Right lobe of liver (tissue), 6 donors: ENCODE results near the gene RPRML. TPM values are rescaled to one million over a fixed set of nuclear protein-coding genes. Genes with fewer than 3 reads are reported as not detected.

Source experiments
- ATAC-seq, 4 donors: fragments of 200-7000 bp; cut with Tn5 transposase; one replicate each; pipeline ENCODE4 v1.9.1; 2020; ENCODE audit warnings: mild to moderate bottlenecking in 4 of 4, moderate library complexity in 4 of 4
- DNase-seq, 3 donors: peaks; one replicate each; pipeline ENCODE4 v3.0.0-alpha.2; 2020
- H3K27ac ChIP-seq, 3 donors: fragments of 200-600 bp; one replicate each; pipeline ENCODE4 v1.8.0; 2022
- H3K27me3 ChIP-seq, 2 donors: fragments of 200-600 bp; one replicate each; pipeline ENCODE4 v1.8.0; 2022
- H3K36me3 ChIP-seq, 4 donors: fragments of 200-600 bp; sonication (generic) in 1 of 4; one replicate each; pipeline versions ENCODE4 v1.5.1 to v1.8.0; 2017 to 2022; ENCODE audit warnings: control low read depth in 1 of 4
- H3K4me1 ChIP-seq, 4 donors: fragments of 200-600 bp; sonication (generic) in 1 of 4; one replicate each; pipeline versions ENCODE4 v1.5.1 to v1.8.0; 2017 to 2022; ENCODE audit warnings: control low read depth in 1 of 4
- H3K4me3 ChIP-seq, 3 donors: fragments of 200-600 bp; one replicate each; pipeline ENCODE4 v1.8.0; 2022
- H3K9me3 ChIP-seq, 4 donors: fragments of 200-600 bp; sonication (generic) in 1 of 4; one replicate each; pipeline versions ENCODE4 v1.5.1 to v1.8.0; 2017 to 2022; ENCODE audit warnings: control low read depth in 1 of 4
- POLR2A ChIP-seq: fragments of 450-650 bp; IDR thresholded peaks from one replicate; pipeline ENCODE4 v1.6.1; 2017; ENCODE audit warnings: antibody characterized with exemption, mild to moderate bottlenecking
- WGBS: methylation state at CpG from one replicate; pipeline ENCODE4 v1.1.6; 2018; ENCODE audit warnings: low coverage, low lambda C conversion rate; ENCODE audit not compliant: insufficient coverage; ENCODE audit errors: missing lambda C conversion rate; 5-methylcytosine and 5-hydroxymethylcytosine counted together
- intact Hi-C, 2 donors: fragments of 100-400 bp; cut with DNase I; formaldehyde crosslinking; loops; one replicate each; pipeline versions ENCODE4 v1.11.2 to v1.14.1; 2022
- total RNA-seq, 6 experiments: library from RNA; depleted of rRNA in 2 of 6; stranded (reverse); fragments of >200 nt in 2 of 6; fragmentation: NEBNext Ultra II Directional in 3 of 6; extraction: Animal tissue kit (Norgen Biotek cat#: 25700) in 3 of 6; gene quantifications; one replicate each; pipeline versions ENCODE4 v1.1.0 to v1.2.4, GENCODE V29; 2016 to 2023
- TF ChIP-seq, protein P1 (sequence below), 4 donors: fragments of 200-600 bp in 3 of 4; fragments of 450-650 bp in 1 of 4; IDR thresholded peaks; one replicate each; pipeline versions ENCODE4 v1.5.1 to v1.8.0; 2016 to 2022; ENCODE audit warnings: antibody characterized with exemption in 4 of 4, mild to moderate bottlenecking in 2 of 4
- donor health status: DM: no; HTN: yes; CAD: no.
- donor health status: DM: no; HTN: no; CAD: no.
- donor health status: DM: no; HTN: no; CAD: no.
- donor health status: DM: no; HTN: yes; CAD: no.
- donor health status: DM: no; HTN: yes; CAD: no.

Gene RPRML
- total RNA-seq, 6 experiments from 2014 or later = 0.25 TPM; not detected in 5

DNA sequence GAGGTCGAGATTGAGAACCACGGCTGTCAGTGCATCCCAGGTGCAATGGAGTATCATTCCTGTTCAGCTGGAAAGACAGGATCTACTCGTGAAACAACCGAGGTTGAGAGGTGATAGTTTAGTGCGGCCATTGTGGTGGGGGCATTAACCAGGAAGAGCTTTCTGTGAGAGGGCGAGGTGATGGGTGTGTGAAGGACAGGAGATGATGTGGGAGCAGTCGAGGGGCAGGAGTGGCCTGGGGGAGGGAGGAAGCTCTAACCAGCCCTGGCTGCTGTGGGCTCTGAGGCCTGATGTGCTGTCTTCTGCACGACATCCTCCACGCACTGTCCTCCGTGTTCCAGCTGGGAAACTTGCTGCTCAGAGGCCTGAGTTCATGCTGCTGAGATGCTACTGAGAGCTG lies 34.1 kb downstream of the RPRML start:
- no peak for ATAC-seq
- Histone ChIP-seq H3K9me3 (no peaks in the 10 kb centered on the region), H3K27ac (no peak overlapping the region), H3K4me1 (peaks cover 0 to 9% (median 7%) of the 10 kb centered on the region in 4 donors), H3K36me3 (peaks cover 0 to 2% (median 0%) of the 10 kb centered on the region in 4 donors), H3K4me3 (no peak overlapping the region), H3K27me3 (no peaks in the 10 kb centered on the region)
- intact Hi-C loops = loop anchor here (5.0 to 10.0 kb wide), 3 partner anchors 47 to 100 kb away; no protein-coding TSS in a partner anchor
- TF ChIP-seq, protein P1, sequence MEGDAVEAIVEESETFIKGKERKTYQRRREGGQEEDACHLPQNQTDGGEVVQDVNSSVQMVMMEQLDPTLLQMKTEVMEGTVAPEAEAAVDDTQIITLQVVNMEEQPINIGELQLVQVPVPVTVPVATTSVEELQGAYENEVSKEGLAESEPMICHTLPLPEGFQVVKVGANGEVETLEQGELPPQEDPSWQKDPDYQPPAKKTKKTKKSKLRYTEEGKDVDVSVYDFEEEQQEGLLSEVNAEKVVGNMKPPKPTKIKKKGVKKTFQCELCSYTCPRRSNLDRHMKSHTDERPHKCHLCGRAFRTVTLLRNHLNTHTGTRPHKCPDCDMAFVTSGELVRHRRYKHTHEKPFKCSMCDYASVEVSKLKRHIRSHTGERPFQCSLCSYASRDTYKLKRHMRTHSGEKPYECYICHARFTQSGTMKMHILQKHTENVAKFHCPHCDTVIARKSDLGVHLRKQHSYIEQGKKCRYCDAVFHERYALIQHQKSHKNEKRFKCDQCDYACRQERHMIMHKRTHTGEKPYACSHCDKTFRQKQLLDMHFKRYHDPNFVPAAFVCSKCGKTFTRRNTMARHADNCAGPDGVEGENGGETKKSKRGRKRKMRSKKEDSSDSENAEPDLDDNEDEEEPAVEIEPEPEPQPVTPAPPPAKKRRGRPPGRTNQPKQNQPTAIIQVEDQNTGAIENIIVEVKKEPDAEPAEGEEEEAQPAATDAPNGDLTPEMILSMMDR (IDR thresholded peaks at IDR 0.05) = no peak
- TF ChIP-seq POLR2A = no peak
- 42% methylated on average over 8 of the region's 10 CpGs for WGBS
- DNase-seq = no peak

DNA sequence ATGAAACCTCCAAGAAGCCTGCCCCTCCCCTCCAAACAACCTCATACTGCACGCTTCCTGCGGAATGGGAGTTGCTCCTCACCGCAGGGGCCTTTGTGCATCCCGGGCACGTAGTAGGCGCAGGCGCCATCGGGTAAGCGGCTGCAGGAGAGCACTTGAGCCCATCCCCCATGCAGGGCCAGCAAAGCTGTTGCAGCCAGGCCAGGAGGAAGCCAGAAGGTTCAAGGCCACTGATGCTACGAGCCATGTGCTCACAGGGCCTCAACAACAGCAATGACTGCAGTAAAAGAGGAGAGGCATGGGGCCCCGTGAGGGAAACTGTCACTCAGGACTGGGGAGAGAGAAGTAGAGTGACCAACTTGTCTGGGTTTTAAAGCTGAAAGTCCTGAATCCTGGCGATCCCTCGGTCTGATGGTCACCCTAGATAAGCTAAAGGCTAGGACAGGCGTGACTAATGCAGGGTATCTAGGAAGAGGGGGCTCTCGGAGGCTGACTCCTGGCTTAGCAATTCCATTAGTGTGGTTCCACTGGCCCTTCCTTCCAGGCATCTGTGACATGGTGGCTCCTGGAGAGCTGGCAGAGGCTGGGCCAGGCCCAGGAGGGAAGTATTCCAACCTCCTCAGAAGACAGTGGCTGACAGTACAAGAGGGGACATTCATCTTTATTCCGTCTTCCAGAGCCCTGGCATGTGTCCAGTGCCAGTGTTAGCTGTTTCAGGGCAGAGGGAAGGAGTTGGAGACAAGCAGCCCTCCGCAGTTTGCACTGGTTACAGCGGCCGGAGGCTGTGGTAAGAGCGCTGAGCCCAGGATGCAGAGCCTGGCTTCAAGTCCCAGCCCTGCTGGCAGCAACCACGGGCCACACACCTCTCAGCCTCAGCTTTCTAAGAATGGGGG lies 35.3 kb downstream of the RPRML start:
- peaks cover 0 to 14% (median 4%) of the 10 kb centered on the region in 4 donors for H3K36me3 ChIP-seq
- DNase-seq = peak in 1 of 3 donors; percentile 50
- H3K27me3 ChIP-seq = no peaks in the 10 kb centered on the region
- peak; percentile 28 to 40 (median 32) for ATAC-seq
- H3K4me3 ChIP-seq = no peak overlapping the region
- intact Hi-C loops = loop anchor here (10.0 kb wide), 1 partner anchor 99 kb away; no protein-coding TSS in a partner anchor
- H3K4me1 ChIP-seq = peaks cover 0 to 9% (median 7%) of the 10 kb centered on the region in 4 donors
- WGBS = 12% methylated on average over 13 of the region's 21 CpGs
- H3K27ac ChIP-seq = no peak overlapping the region
- no peak for TF ChIP-seq POLR2A
- TF ChIP-seq, protein P1 (IDR thresholded peaks at IDR 0.05) = no peak
- no peaks in the 10 kb centered on the region for H3K9me3 ChIP-seq

DNA sequence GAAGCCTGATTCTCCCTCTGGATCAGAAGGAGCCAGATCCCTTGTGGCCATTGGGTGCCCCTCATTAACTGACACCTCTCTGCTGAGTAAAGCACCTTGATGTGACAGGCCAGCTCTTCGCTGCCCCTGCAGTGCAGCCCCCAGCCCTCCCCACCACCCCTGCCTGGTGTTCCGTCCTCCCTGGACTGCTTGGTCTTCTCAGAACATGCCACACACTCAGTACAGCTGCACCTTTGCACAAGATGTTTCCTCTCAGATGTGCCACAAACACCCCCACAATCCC lies 35.9 kb downstream of the RPRML start:
- peaks cover 0 to 20% (median 7%) of the 10 kb centered on the region in 4 donors for H3K36me3 ChIP-seq
- H3K4me1 ChIP-seq = peaks cover 0 to 9% (median 7%) of the 10 kb centered on the region in 4 donors
- no peaks in the 10 kb centered on the region for H3K9me3 ChIP-seq
- intact Hi-C loops = loop anchor here (10.0 kb wide), 1 partner anchor 98 kb away; no protein-coding TSS in a partner anchor
- no peak overlapping the region for H3K27ac ChIP-seq
- DNase-seq (no peak), ATAC-seq (no peak)
- TF ChIP-seq POLR2A = no peak
- TF ChIP-seq, protein P1 (IDR thresholded peaks at IDR 0.05) = no peak
- no peak overlapping the region for H3K4me3 ChIP-seq
- no peaks in the 10 kb centered on the region for H3K27me3 ChIP-seq
- no CpG with 5 or more reads among the region's 2 CpGs for WGBS

DNA sequence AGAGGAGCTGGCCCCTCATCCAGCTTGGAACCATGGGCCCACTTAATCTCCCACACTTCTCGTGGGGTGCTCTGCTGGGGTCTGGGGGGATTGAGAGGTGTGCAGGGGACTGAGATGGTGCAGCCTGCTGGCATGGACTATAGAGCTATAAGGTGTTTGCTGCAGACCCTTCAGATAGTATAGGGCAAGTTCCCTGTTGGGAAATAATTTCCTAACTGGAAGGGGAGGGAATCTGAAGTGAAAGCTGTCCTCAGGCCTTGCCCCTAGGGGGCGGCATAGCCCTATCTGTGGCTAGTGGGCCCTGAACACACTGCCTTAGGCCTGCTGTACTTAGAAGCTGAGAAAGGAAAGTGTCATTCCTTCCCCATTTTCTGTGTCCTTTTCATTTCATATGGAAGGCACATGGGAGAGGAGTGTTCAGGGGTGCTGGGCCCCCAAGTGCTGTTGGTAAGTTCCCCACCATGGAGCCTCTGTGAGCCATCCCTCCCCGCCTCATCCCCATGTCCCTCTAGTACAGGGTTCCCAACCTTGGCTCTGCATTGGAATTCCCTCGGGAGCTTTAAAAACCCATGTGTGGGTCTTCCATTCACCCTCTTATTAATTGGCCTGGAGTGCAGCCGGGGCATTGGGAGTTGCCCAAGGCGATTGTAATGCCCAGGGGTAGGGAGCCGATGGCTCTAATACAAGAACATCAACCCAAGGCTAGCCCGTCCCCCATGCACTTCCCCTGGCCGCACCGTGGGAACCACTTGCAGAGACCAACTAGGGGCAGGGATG lies 36.4 kb downstream of the RPRML start:
- 70% methylated on average over 5 of the region's 10 CpGs for WGBS
- ATAC-seq = peak; percentile 70 to 86 (median 76)
- H3K4me3 ChIP-seq = no peak overlapping the region
- no peak overlapping the region for H3K27ac ChIP-seq
- H3K4me1 ChIP-seq = peaks cover 0 to 9% (median 7%) of the 10 kb centered on the region in 4 donors
- H3K9me3 ChIP-seq = no peaks in the 10 kb centered on the region
- peaks cover 0 to 25% (median 9%) of the 10 kb centered on the region in 4 donors for H3K36me3 ChIP-seq
- intact Hi-C loops = loop anchor here (10.0 kb wide), 1 partner anchor 98 kb away; no protein-coding TSS in a partner anchor
- TF ChIP-seq POLR2A = no peak
- TF ChIP-seq, protein P1 (IDR thresholded peaks at IDR 0.05) = peak; percentile 86 to 90 (median 88)
- DNase-seq = peak in 2 of 3 donors; percentile 68
- H3K27me3 ChIP-seq = no peaks in the 10 kb centered on the region
